GM18951 (cell line): ENCODE measurements around the gene P3H2.

Experiments
- POLR2A ChIP-seq: IDR thresholded peaks from 4 replicates; pipeline ENCODE4 v1.6.1; 2011; ENCODE audit warnings: mild to moderate bottlenecking; ENCODE audit not compliant: insufficient read length, insufficient read depth; ENCODE audit errors: extremely low read depth
- in situ Hi-C: fragments of 300-500 bp; cut with MboI; formaldehyde crosslinking; loops from one replicate; pipeline ENCODE4 v1.12.0; 2022; ENCODE audit warnings: low sequenced_read_pairs, mixed read lengths, inconsistent platforms; ENCODE audit not compliant: unreplicated experiment

Gene P3H2

DNA sequence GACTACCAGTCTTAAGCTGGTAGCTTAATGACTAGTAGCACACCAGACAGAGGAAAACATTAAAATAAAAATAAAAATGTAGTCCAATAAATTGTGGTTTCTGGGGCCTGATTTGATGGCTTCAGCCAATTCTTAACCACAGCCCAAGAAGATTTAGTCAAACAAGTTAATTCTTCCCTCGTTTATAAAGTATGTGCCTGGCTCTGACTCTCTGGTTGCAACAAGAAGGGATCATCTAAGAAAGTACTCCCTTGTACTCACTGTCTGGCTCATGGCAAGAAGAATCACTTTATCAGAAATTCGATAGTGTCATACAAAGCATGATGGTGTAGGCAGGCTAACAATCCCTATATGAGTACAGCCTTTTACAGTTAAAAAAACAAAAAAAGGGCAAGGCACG is 141.9 kb downstream of the P3H2 start:
- in situ Hi-C loops = no loop called here
- TF ChIP-seq POLR2A = no peak

DNA sequence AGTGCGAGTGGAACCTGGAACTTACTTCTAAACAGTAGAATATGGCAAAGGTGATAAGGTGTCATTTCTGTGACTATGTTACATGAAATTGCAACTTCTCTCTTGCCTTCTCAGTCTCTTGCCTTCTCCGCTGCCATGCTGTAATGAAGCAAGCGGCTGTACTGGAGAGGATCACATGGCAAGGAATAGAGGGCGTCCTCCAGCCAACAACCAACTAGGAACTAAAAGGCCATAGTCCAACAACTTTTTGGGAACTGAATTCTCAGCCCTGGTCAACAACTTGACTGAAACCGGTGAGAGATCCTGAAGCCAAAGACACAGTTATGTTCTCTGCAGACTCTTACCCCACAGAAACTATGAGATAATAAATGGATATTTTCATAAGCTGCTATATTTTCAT is 143.5 kb downstream of the P3H2 start:
- in situ Hi-C loops = no loop called here
- TF ChIP-seq POLR2A = no peak

DNA sequence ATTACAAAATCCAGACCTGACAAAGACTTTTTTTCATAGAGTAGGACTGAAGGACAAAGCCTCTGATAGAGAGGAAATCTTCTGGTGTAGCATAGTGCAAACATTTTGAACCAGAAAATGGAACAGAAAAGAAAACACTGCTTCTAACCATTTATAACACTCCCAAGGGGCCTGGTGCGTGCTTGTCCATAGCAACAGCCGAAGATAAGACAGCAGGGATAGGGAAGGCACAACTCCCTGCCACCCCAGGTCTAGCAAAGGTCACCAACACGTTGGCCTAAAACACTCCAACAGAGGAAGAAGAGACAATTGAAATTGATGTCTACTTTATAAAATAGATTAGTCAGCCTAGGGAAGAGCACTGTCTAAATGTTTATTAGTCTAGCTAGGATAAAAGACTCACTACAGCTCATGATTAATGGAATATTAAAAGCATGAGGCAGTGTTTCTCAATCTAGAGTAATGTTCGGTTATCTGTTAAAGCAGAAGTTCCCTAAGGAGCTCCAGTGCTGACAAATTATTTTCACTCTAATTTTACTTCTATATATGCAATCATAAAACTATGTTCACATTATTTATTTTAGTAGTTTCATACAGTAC is 145.2 kb downstream of the P3H2 start:
- in situ Hi-C loops = no loop called here
- TF ChIP-seq POLR2A = no peak

DNA sequence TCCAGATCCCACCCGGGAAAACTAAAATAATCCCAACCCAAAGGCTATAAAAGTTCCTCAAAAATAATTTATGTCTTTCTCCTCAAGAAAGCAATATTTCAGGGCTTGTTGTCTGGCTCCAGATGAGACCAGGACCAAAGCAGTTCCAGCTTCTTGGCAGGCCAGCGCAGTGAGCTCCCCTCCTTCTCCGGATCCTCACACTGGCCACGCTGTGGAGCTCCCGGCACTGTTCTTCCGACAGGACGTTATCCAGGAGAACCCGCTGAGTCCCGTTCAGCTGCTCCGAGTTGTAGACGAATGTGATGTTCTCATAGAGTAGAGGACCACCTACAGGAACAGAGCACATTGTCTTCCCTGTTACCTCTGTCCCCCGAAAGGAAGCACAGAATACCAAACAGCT is 146.3 kb downstream of the P3H2 start:
- TF ChIP-seq POLR2A = no peak
- in situ Hi-C loops = loop anchor here (25.0 kb wide), 1 partner anchor 738 kb away; no protein-coding TSS in a partner anchor

DNA sequence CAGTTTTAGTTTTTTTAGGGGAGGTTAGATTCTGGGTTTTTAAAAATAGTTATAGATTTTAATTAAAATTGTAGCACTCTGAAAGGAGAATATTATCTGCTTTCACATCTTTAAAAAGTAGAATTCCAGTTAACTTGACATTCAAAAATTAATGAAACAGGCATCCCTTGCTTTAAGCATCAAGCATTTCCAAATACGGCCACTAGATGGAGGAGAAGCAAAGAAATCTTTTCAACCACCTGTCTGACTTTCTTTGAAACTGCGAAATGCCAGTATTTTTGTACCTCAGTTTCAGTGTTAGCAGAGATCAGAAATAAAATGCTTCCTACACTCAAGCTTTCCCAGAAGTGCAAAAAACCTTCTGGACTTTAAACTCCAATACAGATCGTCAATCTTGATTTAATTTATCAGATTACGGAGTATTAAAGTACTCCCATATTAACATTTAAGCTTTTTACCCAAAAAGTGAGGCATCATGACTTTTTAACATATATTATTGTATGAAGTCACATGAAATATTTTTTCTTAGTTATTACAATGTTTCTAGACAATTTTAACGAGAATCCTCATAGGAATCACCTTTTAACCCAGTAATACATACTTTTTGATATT is 153.3 kb downstream of the P3H2 start:
- no peak for TF ChIP-seq POLR2A
- in situ Hi-C loops = loop anchor here (5.0 to 25.0 kb wide), 2 partner anchors 230 to 745 kb away; no protein-coding TSS in a partner anchor

DNA sequence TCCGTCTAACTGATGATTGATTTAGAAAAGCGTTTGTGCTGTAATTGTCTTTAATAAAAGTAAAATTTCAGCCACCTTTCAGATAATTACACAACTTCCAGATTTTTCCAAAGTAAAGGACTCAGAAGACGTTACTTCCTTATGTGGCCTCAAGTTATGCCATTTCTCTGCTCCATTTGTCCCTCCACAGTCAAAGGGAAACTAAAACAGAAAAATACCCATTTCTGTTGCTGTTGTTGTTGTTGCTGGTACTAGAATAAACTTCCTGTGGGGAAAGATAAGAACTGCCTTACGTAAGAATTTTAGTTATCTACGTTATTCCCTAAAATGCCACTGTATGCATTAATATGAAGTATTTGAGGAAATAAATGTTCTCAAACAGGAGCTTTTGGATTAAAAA is 153.9 kb downstream of the P3H2 start:
- TF ChIP-seq POLR2A = no peak
- in situ Hi-C loops = loop anchor here (5.0 to 25.0 kb wide), 2 partner anchors 230 to 745 kb away; no protein-coding TSS in a partner anchor

DNA sequence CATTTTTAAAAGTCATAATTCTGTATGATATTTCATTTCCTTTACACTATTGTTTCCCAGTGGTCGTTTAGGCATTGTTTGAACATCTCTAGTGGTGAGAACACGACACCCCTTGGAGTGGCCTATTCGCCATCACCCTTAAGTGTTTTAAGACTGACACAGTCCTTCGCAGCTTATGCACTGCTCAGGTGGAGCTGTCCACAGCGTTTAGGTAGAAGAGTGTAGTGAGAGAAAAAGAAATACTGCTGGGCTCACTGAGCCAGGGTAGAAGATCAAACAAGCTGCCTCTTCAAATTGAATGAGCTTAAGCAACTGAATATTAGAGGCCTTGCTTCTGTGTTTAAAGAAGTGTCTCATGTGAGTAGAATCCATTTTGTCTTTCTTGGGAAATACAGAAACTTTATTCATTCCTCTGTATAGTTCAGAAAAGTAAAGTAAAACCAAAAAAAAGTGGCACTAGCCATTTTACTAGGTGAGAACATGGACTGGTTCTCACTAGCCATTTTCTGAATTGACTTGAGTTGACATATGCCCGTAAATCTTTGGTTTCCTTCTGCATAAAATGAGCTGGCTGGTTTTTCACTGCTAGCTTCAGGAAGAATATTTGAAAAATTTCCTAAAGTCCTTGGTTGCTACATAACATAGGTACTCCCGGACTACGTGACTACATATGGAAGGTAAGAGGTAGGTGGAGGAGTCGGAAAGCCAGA is 155.9 kb downstream of the P3H2 start:
- no peak for TF ChIP-seq POLR2A
- in situ Hi-C loops = loop anchor here (5.0 to 25.0 kb wide), 2 partner anchors 233 to 748 kb away; no protein-coding TSS in a partner anchor

DNA sequence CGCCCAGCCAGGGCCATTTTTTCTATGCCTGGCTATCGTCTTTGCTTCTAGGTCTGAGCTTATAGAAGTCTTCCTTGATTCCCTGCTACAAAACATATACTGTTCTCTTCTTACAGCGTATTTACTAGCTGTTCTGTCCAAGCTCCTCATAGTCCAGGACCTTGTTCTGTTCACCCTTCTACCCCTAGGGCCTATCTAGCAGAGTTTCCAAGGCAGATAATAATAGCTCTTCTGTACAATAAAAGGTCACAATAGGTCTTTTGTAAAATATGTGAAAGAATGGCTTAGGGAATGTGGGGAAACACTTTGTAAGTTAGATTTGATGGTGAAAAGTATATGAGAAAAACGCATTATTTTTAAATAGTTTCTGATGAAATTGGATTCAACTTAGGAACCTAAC is 158.2 kb downstream of the P3H2 start:
- in situ Hi-C loops = loop anchor here (25.0 kb wide), 1 partner anchor 750 kb away; no protein-coding TSS in a partner anchor
- TF ChIP-seq POLR2A = no peak

DNA sequence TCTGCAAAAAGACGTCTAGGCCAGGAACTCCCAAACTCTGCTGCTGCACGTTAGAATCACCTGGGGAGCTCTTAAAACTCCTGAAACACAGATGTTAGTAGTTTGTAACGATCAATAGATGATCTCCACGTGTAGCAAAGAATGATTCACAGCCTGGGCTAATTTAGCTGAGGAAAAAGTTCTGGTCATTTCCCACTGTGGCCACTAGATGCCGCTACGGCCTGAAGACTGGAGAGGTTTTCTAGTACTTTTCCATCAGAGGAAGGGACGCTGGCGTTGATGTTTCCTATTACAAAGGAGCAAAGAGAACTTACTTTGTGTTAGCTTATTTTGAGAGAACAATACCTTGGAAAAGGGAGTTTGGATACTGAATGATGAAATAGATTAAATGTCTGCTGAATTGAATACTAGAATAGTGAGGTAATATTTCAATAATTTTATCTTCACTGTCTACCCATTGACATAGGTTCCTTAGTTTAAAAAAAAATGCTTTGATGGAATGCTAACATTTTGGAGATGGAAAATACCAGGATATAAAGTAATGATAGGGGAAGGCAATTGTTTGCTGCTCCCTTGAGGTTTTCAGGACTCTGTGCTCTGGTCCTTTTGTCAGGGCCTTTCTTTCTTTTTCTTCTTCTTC is 159.1 kb downstream of the P3H2 start:
- in situ Hi-C loops = loop anchor here (25.0 kb wide), 1 partner anchor 751 kb away; no protein-coding TSS in a partner anchor
- no peak for TF ChIP-seq POLR2A

DNA sequence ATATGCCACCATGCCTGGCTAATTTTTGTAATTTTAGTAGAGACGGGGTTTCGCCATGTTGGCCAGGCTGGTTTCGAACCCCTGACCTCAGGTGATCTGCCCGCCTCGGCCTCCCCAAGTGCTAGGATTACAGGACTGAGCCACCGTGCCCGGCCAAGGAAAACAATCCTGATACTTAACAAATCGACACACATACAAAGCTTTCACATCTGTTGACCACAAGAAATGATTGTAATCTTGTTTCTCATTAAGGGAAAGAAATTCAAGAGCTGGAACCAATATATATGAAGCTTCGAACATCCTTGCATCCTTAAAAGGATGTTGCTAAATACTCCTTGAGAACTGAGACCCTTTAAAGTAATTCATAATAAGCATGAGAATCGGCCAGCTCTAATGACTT is 159.6 kb downstream of the P3H2 start:
- in situ Hi-C loops = loop anchor here (25.0 kb wide), 1 partner anchor 751 kb away; no protein-coding TSS in a partner anchor

DNA sequence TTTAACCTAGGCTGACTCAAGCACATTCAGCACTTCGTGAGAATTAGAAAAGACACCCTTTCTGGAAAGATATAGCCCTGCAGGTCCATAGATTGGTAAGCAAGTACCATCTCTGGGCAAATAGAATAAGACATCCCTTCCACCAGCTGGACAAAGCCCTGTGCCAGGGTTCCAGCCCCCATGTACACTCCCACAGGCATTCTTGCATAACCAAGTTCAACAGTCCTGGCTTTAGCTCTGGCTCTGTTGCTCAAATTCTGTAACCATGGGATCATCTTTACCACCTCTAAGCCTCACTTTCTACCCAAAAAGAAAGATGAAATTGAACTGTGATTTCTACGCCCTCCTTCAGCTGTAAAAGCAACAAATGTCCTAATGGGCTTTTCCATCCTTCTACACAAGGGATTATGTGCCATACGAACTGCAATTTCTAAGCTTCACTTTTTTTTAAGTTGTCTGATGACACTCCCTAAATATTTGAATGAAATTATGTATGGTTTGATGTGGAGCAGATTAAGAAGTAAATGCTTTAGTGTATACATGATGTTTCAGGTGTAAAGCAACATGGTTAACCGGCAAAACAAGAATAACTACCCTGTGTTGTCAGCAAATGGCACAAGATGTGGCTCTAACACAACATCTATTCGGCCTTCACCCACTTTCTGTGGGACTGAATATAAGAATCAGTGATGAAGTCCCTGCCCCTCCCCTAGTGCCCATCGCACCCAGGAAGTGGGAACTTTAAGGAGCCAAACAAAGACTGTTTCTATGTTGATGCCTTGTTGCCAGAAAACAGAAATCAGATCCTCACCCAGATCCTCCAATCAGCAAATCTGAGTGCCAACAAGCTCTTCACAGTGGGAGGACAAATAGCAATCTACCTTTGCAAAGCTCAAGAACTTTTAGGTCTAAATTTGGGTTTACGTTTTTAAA is 165.7 kb downstream of the P3H2 start:
- no peak for TF ChIP-seq POLR2A
- in situ Hi-C loops = loop anchor here (5.0 to 25.0 kb wide), 2 partner anchors 683 to 757 kb away; no protein-coding TSS in a partner anchor

DNA sequence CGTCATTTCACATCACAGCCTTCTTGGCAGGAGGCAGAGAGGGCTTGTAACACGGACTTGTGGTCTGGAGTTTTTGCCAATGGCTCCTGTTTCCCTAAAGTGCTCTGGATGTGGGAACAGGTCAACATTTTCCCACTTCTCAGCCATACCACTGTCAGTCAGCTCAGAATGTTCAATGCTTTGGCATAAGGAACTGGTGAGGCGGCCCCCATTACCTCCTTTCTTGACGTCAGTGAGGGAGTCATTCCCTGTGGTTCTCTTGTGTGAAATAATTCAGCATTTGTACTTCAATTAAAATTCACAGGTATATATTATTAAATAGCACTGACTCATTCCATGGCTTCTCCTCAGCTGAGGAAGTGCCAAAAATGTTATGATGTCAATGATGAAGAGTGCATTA is 167.1 kb downstream of the P3H2 start:
- in situ Hi-C loops = loop anchor here (25.0 kb wide), 1 partner anchor 759 kb away; no protein-coding TSS in a partner anchor
- no peak for TF ChIP-seq POLR2A

DNA sequence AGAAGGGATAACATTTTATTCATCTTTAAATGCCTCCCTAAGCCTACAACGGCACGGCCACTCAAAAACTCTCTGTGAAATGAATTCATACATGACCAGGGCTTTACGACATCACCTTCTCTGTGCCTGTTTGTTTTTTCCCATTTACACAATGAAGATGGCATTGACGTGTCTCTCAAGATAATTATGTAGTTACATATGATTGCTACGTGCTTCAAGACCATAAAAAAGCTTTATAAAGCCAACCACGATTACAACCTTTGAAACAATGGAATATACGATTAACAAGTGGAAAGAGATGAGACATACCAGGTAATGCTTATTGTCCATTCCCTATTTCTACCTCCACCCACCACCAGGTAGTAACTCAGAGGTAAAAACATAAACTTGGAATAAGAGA is 168.4 kb downstream of the P3H2 start:
- in situ Hi-C loops = loop anchor here (25.0 kb wide), 1 partner anchor 760 kb away; no protein-coding TSS in a partner anchor

More for the DNA sequence above, 168.4 kb downstream of the P3H2 start:
- no peak for TF ChIP-seq POLR2A
